ENCODE data around the gene DYNLT2. TPM values are rescaled to one million over a fixed set of nuclear protein-coding genes. Genes with fewer than 3 reads are reported as not detected.

The DYNLT2 gene
- total RNA-seq, 4 donors from 2014 or later: 0.54 to 4.1 (median 1.1) TPM

DNA sequence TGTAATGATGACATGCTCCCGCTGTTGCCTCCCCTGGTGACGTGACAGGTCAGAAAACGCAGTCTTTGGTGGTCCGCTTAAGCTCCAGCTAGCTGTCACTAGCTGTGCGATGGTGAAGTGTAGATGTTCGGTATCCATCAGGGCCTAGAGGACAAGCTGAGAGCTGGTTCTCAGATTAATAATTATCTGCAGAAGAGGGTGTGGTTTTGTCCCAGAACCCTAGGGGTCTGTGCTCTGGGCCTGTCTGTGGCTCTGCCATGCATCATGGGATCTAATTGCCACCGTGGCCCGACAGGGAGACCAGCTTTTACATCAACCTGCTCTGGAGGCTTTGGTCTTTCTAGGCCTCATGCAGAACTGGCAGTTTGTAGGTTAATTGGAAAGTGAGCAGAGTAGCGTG is 34.2 kb upstream of the DYNLT2 start:
- H3K4me3 ChIP-seq (ENCODE audit: low read depth, poor library complexity, severe bottlenecking): no peak overlapping the region
- peak in 1 of 2 donors; percentile 37 for DNase-seq (ENCODE audit: low spot score in 2 of 2)
- intact Hi-C loops (cut with DNase I; ENCODE audit: low total_unique reads): no loop called here
- WGBS, 2 donors: 86 to 90% methylated on average over 9 of the region's 9 CpGs
- TF ChIP-seq POLR2A (IDR thresholded peaks at IDR 0.05): no peak
- TF ChIP-seq, protein P1, sequence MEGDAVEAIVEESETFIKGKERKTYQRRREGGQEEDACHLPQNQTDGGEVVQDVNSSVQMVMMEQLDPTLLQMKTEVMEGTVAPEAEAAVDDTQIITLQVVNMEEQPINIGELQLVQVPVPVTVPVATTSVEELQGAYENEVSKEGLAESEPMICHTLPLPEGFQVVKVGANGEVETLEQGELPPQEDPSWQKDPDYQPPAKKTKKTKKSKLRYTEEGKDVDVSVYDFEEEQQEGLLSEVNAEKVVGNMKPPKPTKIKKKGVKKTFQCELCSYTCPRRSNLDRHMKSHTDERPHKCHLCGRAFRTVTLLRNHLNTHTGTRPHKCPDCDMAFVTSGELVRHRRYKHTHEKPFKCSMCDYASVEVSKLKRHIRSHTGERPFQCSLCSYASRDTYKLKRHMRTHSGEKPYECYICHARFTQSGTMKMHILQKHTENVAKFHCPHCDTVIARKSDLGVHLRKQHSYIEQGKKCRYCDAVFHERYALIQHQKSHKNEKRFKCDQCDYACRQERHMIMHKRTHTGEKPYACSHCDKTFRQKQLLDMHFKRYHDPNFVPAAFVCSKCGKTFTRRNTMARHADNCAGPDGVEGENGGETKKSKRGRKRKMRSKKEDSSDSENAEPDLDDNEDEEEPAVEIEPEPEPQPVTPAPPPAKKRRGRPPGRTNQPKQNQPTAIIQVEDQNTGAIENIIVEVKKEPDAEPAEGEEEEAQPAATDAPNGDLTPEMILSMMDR (IDR thresholded peaks at IDR 0.05): no peak

DNA sequence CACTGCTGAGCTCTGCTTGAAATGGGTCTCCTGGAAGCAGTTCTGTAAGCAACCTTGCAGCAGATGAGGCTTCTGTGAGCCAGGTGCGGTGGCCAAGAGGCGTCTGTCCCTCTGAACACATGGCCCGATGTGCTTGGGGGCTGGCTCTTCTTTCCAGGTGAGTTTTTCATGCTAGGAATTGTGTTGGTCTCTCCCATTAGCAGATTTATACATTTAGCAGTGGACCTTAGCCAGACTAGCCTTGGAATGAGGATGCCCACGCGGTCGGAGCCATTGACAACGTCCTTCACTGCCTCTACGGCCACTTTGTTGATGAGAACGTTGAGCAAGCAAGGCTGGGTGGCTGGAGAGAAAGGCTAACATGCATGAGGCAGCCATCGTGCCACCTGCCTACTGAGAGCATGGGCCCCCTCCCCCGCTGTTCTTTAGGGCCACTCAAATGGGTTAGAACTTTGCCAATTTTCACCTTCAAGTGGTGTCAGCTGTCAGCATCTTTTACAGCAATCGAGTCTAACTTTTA is 33.5 kb upstream of the DYNLT2 start:
- intact Hi-C loops (cut with DNase I; ENCODE audit: low total_unique reads): no loop called here
- 83 to 87% methylated on average over 12 of the region's 12 CpGs for WGBS, 2 donors
- no peak for TF ChIP-seq POLR2A (IDR thresholded peaks at IDR 0.05)
- TF ChIP-seq, protein P1 (IDR thresholded peaks at IDR 0.05): no peak
- H3K4me3 ChIP-seq (ENCODE audit: low read depth, poor library complexity, severe bottlenecking): no peak overlapping the region
- peak in 1 of 2 donors; percentile 63 for DNase-seq (ENCODE audit: low spot score in 2 of 2)

DNA sequence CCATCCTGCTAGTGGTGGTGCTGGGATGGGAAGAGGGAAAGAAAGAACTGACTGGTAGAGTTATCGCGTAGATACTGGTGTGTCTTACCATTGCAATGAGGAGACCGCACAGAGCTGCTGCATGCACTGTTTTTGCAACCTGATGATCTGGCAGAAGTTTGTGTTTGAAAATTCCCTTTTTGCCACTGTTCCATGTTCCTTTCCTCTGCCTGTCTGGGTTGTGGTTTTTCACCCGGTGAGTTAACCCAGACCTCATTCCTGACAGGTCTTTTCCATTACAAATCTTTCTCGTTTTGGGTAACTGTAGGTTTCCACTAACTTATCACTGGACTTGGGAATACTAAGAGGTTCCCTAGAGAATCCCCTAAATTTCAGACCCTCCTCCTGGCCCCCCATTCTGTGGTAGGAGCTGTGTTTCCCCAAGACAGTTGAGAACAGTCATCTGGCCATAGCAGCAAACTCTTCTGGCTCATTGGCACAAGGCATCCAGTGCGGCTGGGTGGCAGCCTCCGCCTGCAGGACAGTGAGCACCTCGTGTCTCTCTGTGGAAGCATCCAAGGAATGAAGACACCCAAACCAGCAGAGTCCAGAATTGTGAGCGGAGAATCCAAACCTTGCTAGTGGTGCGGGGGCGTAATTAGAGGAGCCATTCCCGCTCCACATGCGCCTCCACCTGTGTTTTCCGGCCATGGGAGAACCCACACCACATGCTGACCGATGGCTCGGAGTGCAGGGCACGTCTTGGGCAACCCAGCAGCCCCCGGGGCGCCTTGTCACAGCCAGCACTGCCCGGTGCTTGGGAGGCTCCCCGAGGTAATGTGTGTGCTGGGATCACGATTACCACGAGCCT is 32.8 kb upstream of the DYNLT2 start:
- TF ChIP-seq POLR2A (IDR thresholded peaks at IDR 0.05): no peak
- TF ChIP-seq, protein P1 (IDR thresholded peaks at IDR 0.05): no peak
- DNase-seq (ENCODE audit: low spot score in 2 of 2): peak in 1 of 2 donors; percentile 80
- intact Hi-C loops (cut with DNase I; ENCODE audit: low total_unique reads): no loop called here
- WGBS, 2 donors: 90 to 94% methylated on average over 17 to 23 of the region's 23 CpGs
- H3K4me3 ChIP-seq (ENCODE audit: low read depth, poor library complexity, severe bottlenecking): no peak overlapping the region

DNA sequence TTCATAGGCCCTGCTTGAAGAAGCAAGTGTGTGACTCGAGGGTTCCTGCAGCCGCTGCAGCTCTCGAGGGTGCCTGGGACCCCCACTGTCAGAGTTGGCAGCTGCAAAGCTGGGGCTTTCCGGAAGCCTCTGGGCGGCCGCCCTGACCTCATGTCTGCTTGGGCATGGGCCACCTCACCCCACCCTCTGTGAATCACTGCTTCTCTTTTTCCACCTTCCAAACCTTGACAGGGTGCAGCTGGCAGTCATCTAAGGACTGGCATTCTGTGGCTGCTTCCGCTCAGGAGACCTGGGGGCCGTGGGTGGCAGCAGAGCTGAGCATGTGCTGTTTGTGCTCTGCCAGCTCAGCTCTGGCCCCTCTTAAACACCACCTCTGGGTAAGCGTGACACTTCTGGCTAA is 32.0 kb upstream of the DYNLT2 start:
- 48 to 64% methylated on average over 9 of the region's 9 CpGs for WGBS, 2 donors
- DNase-seq (ENCODE audit: low spot score in 2 of 2): peak in 1 of 2 donors; percentile 74
- intact Hi-C loops (cut with DNase I; ENCODE audit: low total_unique reads): no loop called here
- H3K4me3 ChIP-seq (ENCODE audit: low read depth, poor library complexity, severe bottlenecking): no peak overlapping the region
- TF ChIP-seq POLR2A (IDR thresholded peaks at IDR 0.05): no peak
- TF ChIP-seq, protein P1 (IDR thresholded peaks at IDR 0.05): no peak

DNA sequence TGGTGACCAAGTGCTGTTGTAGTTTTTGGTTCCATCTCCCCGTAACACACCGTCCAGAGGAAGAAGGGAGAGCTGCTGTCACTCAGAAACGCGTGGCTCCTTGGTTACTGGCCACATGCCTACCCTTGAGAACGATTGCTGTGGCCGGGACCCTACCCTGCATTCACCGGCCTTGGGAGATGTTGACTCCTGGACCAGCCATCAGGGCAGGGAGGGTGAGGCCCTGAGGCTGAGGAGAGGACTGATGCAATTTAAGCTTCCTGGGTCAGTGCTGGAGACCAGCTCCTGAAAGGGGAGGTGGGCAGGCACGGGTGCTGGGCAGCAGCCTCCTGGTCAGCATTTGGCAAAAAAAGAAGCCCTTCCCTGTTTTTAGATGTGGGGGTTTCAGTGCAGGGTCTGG is 31.6 kb upstream of the DYNLT2 start:
- H3K4me3 ChIP-seq (ENCODE audit: low read depth, poor library complexity, severe bottlenecking): no peak overlapping the region
- intact Hi-C loops (cut with DNase I; ENCODE audit: low total_unique reads): no loop called here
- DNase-seq (ENCODE audit: low spot score in 2 of 2): peak in 1 of 2 donors; percentile 79
- 94% methylated on average over 8 of the region's 8 CpGs for WGBS, 2 donors
- TF ChIP-seq POLR2A (IDR thresholded peaks at IDR 0.05): no peak
- TF ChIP-seq, protein P1 (IDR thresholded peaks at IDR 0.05): no peak

Data from lower leg skin (tissue), 4 donors.